Measurements from ENCODE around the gene LMNA.

DNA sequence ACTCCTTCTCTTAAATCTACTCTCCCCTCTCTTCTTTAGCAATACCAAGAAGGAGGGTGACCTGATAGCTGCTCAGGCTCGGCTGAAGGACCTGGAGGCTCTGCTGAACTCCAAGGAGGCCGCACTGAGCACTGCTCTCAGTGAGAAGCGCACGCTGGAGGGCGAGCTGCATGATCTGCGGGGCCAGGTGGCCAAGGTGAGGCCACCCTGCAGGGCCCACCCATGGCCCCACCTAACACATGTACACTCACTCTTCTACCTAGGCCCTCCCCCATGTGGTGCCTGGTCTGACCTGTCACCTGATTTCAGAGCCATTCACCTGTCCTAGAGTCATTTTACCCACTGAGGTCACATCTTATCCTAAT lies 16.0 kb downstream of the LMNA start:
- TF ChIP-seq, protein P1, sequence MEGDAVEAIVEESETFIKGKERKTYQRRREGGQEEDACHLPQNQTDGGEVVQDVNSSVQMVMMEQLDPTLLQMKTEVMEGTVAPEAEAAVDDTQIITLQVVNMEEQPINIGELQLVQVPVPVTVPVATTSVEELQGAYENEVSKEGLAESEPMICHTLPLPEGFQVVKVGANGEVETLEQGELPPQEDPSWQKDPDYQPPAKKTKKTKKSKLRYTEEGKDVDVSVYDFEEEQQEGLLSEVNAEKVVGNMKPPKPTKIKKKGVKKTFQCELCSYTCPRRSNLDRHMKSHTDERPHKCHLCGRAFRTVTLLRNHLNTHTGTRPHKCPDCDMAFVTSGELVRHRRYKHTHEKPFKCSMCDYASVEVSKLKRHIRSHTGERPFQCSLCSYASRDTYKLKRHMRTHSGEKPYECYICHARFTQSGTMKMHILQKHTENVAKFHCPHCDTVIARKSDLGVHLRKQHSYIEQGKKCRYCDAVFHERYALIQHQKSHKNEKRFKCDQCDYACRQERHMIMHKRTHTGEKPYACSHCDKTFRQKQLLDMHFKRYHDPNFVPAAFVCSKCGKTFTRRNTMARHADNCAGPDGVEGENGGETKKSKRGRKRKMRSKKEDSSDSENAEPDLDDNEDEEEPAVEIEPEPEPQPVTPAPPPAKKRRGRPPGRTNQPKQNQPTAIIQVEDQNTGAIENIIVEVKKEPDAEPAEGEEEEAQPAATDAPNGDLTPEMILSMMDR (IDR thresholded peaks at IDR 0.05), result peak in 1 of 12 donors; percentile 33
- no peak for TF ChIP-seq POLR2A (IDR thresholded peaks at IDR 0.05)
